ENCODE data around the gene NELL1. TPM values are rescaled to one million over a fixed set of nuclear protein-coding genes. Genes with fewer than 3 reads are reported as not detected.

The NELL1 gene
- total and polyA plus RNA-seq, 4 donors: 0.05 to 0.31 (median 0.12) TPM; not detected in 1

DNA sequence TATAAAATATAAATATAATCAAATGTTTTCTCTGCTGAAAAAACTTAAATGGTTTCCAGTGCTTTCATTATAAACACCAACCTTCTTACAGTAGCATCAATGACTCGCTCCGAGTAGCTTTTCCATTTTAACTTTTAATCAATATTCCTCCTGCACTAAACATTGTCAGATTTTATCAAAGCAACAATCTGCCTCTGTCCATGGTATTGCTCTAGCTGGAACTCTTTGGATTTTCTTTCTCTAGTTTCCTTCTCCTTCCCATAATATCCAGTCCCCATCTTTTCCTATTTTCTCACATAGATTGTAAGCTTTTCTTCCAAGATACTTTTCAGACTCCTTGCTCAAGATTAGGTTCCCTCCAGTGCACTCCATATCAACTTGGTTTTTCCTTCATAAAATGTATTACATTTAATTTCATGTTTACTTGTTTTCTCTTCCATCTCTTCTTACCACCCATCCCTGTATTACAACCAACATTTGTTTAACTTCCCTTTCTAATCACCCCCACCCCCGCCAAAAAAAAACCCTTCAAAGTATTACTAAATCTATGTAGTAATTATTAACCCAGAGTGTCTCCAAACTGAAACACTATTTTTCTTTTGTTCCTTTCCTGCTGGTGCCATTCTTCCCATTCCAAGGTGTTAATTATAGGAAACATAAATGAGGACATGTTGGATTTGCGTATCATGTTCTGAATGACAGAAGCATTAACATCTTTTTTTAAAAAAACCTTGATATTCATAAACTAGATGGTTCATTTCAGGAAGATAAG lies 716.5 kb downstream of the NELL1 start:
- Histone ChIP-seq H3K27ac (ENCODE audit: low read depth in 1 of 2, low read length in 1 of 2) (no peak overlapping the region), H3K9ac (ENCODE audit: insufficient read depth in 1 of 2, low read length in 2 of 2) (no peak overlapping the region), H3K4me1 (ENCODE audit: control insufficient read depth in 5 of 5, insufficient read depth in 5 of 5, low read length in 5 of 5) (no peaks in the 10 kb centered on the region), H3K36me3 (ENCODE audit: control insufficient read depth in 4 of 4, insufficient read depth in 4 of 4, low read length in 4 of 4) (no peaks in the 10 kb centered on the region), H3K27me3 (ENCODE audit: control insufficient read depth in 3 of 3, insufficient read depth in 3 of 3, low read length in 2 of 3) (no peaks in the 10 kb centered on the region), H3K4me3 (no peak overlapping the region), H3K9me3 (ENCODE audit: control insufficient read depth in 4 of 4, insufficient read depth in 3 of 4, low read length in 3 of 4) (no peaks in the 10 kb centered on the region)
- TF ChIP-seq, protein P1, sequence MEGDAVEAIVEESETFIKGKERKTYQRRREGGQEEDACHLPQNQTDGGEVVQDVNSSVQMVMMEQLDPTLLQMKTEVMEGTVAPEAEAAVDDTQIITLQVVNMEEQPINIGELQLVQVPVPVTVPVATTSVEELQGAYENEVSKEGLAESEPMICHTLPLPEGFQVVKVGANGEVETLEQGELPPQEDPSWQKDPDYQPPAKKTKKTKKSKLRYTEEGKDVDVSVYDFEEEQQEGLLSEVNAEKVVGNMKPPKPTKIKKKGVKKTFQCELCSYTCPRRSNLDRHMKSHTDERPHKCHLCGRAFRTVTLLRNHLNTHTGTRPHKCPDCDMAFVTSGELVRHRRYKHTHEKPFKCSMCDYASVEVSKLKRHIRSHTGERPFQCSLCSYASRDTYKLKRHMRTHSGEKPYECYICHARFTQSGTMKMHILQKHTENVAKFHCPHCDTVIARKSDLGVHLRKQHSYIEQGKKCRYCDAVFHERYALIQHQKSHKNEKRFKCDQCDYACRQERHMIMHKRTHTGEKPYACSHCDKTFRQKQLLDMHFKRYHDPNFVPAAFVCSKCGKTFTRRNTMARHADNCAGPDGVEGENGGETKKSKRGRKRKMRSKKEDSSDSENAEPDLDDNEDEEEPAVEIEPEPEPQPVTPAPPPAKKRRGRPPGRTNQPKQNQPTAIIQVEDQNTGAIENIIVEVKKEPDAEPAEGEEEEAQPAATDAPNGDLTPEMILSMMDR (IDR thresholded peaks at IDR 0.05; ENCODE audit: control extremely low read depth, extremely low read depth): no peak
- ATAC-seq (ENCODE audit: insufficient read depth, low FRiP score) (no peak), DNase-seq (no peak)
- WGBS, 2 donors: 76 to 81% methylated on average over 4 of the region's 4 CpGs

DNA sequence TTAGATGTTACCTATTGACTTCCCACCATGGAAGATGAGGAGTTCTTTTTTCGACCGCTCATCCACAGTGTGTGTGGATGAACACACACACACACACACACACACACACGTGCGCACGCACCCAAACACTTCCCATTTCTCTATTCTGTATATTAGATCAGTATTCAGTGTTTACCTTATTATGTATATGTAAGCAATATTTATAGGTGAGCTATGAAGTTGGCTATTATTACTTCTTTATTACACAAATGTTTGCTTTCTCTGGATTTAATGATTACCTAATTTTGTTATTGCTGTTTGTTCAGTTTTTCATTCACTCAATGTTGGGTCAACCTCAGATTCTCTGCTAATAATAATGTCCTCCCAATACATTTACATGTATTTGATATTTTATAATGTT lies 721.0 kb downstream of the NELL1 start:
- 88 to 92% methylated on average over 5 of the region's 5 CpGs for WGBS, 2 donors
- H3K36me3 ChIP-seq (ENCODE audit: control insufficient read depth in 4 of 4, insufficient read depth in 4 of 4, low read length in 4 of 4): no peaks in the 10 kb centered on the region
- TF ChIP-seq, protein P1 (IDR thresholded peaks at IDR 0.05; ENCODE audit: control extremely low read depth, extremely low read depth): no peak
- no peak for ATAC-seq (ENCODE audit: insufficient read depth, low FRiP score)
- H3K4me3 ChIP-seq: no peak overlapping the region
- no peaks in the 10 kb centered on the region for H3K4me1 ChIP-seq (ENCODE audit: control insufficient read depth in 5 of 5, insufficient read depth in 5 of 5, low read length in 5 of 5)
- H3K27me3 ChIP-seq (ENCODE audit: control insufficient read depth in 3 of 3, insufficient read depth in 3 of 3, low read length in 2 of 3): no peaks in the 10 kb centered on the region
- no peaks in the 10 kb centered on the region for H3K9me3 ChIP-seq (ENCODE audit: control insufficient read depth in 4 of 4, insufficient read depth in 3 of 4, low read length in 3 of 4)
- H3K27ac ChIP-seq (ENCODE audit: low read depth in 1 of 2, low read length in 1 of 2): no peak overlapping the region
- H3K9ac ChIP-seq (ENCODE audit: insufficient read depth in 1 of 2, low read length in 2 of 2): no peak overlapping the region
- no peak for DNase-seq

DNA sequence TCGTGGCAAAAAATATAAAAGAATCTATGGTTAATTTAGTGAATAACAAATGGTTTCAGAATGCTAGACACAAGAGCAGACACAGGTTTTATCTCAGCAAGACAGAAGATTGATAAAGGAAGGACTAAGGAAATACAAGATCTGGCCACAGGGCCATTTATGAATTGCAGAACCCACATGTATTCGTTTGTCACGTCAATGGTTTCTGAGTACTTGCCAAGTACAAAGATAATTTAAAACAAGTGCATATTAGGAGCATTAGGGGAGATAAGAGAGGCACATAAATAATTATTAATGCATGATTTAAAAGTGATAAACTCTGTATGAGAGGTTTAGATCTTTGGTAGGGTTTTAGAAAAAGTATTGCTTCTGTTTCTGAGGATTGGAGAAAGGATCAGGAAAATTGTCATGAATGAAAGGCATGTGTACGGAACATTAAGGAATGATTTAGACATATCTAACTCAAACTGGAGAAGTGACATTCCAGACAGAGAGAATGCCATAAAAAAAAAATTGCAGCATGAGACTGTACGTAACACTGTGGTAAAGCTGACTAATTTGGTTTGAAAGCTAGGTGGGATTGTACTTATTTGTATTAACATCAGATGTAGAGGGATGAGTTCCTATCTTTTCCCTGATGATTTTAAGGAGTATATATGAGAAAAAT lies 727.1 kb downstream of the NELL1 start:
- Histone ChIP-seq H3K9me3 (ENCODE audit: control insufficient read depth in 4 of 4, insufficient read depth in 3 of 4, low read length in 3 of 4) (no peaks in the 10 kb centered on the region), H3K4me1 (ENCODE audit: control insufficient read depth in 5 of 5, insufficient read depth in 5 of 5, low read length in 5 of 5) (no peaks in the 10 kb centered on the region), H3K36me3 (ENCODE audit: control insufficient read depth in 4 of 4, insufficient read depth in 4 of 4, low read length in 4 of 4) (no peaks in the 10 kb centered on the region), H3K9ac (ENCODE audit: insufficient read depth in 1 of 2, low read length in 2 of 2) (no peak overlapping the region), H3K4me3 (no peak overlapping the region), H3K27me3 (ENCODE audit: control insufficient read depth in 3 of 3, insufficient read depth in 3 of 3, low read length in 2 of 3) (no peaks in the 10 kb centered on the region), H3K27ac (ENCODE audit: low read depth in 1 of 2, low read length in 1 of 2) (no peak overlapping the region)
- DNase-seq: no peak
- TF ChIP-seq, protein P1 (IDR thresholded peaks at IDR 0.05; ENCODE audit: control extremely low read depth, extremely low read depth): no peak
- ATAC-seq (ENCODE audit: insufficient read depth, low FRiP score): no peak
- 35 to 37% methylated on average over 5 of the region's 5 CpGs for WGBS, 2 donors
